Heart left ventricle (tissue), 16 donors: ENCODE data around the gene ABHD16A. TPM values are rescaled to one million over a fixed set of nuclear protein-coding genes. Genes with fewer than 3 reads are reported as not detected.

Experiments used
- ATAC-seq, 4 donors: fragments of 200-7000 bp; cut with Tn5 transposase; one replicate each; pipeline ENCODE4 v1.9.1; 2020 to 2022; ENCODE audit warnings: moderate library complexity in 4 of 4, mild to moderate bottlenecking in 3 of 4, moderate number of reproducible peaks in 1 of 4
- DNase-seq, 5 donors: peaks; one replicate each; pipeline ENCODE4 v3.0.0-alpha.2; 2020
- H3K27ac ChIP-seq, 12 donors: fragments of 200-600 bp; sonication (generic) in 4 of 12; one replicate each; pipeline versions ENCODE4 v1.5.0 to v1.8.0; 2016 to 2022; ENCODE audit warnings: mild to moderate bottlenecking in 2 of 12
- H3K27me3 ChIP-seq, 9 donors: fragments of 200-600 bp; sonication (generic) in 2 of 9; one replicate each; pipeline versions ENCODE4 v1.5.1 to v1.8.0; 2016 to 2022; ENCODE audit warnings: mild to moderate bottlenecking in 3 of 9
- H3K36me3 ChIP-seq, 9 donors: fragments of 200-600 bp; sonication (generic) in 2 of 9; one replicate each; pipeline versions ENCODE4 v1.5.0 to v1.8.0; 2018 to 2022; ENCODE audit warnings: mild to moderate bottlenecking in 2 of 9
- H3K4me1 ChIP-seq, 12 donors: fragments of 200-600 bp; sonication (generic) in 4 of 12; one replicate each; pipeline versions ENCODE4 v1.5.0 to v1.8.0; 2016 to 2022; ENCODE audit warnings: mild to moderate bottlenecking in 3 of 12
- H3K4me3 ChIP-seq, 12 donors: fragments of 200-600 bp; sonication (generic) in 4 of 12; one replicate each; pipeline versions ENCODE4 v1.5.0 to v1.8.0; 2017 to 2022; ENCODE audit warnings: mild to moderate bottlenecking in 9 of 12, moderate library complexity in 4 of 12
- H3K9me3 ChIP-seq, 12 donors: fragments of 200-600 bp; sonication (generic) in 4 of 12; one replicate each; pipeline versions ENCODE4 v1.5.0 to v1.8.0; 2016 to 2022; ENCODE audit warnings: mild to moderate bottlenecking in 1 of 12
- POLR2A ChIP-seq, 2 donors: fragments of 450-650 bp; IDR thresholded peaks; one replicate each; pipeline ENCODE4 v1.6.1; 2017; ENCODE audit warnings: antibody characterized with exemption in 2 of 2, mild to moderate bottlenecking in 2 of 2, moderate library complexity in 2 of 2
- WGBS, 4 donors: extraction: QIAGEN DNeasy Blood & Tissue Kit in 2 of 4; methylation state at CpG; one replicate each; pipeline versions ENCODE4 v1.1.5 to v1.1.7; 2013 to 2018; 5-methylcytosine and 5-hydroxymethylcytosine counted together
- intact Hi-C, 10 donors: fragments of 100-400 bp; cut with DNase I; formaldehyde crosslinking; loops; one replicate each; pipeline versions ENCODE4 v1.11.1 to v1.14.2; 2022
- polyA plus RNA-seq, 2 donors: library from polyadenylated mRNA; stranded (reverse); fragments of 200-250 nt; gene quantifications; one replicate each; pipeline ENCODE4 v1.2.3, GENCODE V29; 2013
- total RNA-seq, 9 donors: library from RNA; depleted of rRNA in 2 of 9; stranded (reverse); fragments of >200 nt in 2 of 9; fragmentation: NEBNext Ultra II Directional in 3 of 9; extraction: Animal tissue kit (Norgen Biotek cat#: 25700) in 3 of 9; gene quantifications; one replicate each; pipeline versions ENCODE4 v1.1.0 to v1.2.4, GENCODE V29; 2016 to 2023
- TF ChIP-seq, protein P1 (sequence below), 12 donors: fragments of 200-600 bp; sonication (generic) in 4 of 12; IDR thresholded peaks; one replicate each; pipeline versions ENCODE4 v1.5.0 to v1.8.0; 2018 to 2022; ENCODE audit warnings: antibody characterized with exemption in 12 of 12, mild to moderate bottlenecking in 5 of 12
- donor health status: ischemic (EF 13 %, LVEDD 7.1; RV severe dilation, severe dysfunction).
- donor health status: healthy with polysubstance abuse.
- donor health status: DM: no; HTN: yes; CAD: no.
- donor health status: DM: no; HTN: no; CAD: no.
- donor health status: ischemic (EF 25% LVEDD 6.9; RV normal size, moderate dysfunction).
- donor health status: ischemic (EF 25% LVEDD 5.7; RV mildly dilated, moderate dysfunction).
- donor health status: healthy.
- donor health status: DM: yes; HTN: yes; CAD: no.
- donor health status: ischemic (EF 35%, LVEDD 5.7; RV mildly dilated, moderate dysfunction).
- donor health status: nonischemic (EF 11% LVEDD 7.7; RV severe dilation, severe dysfunction).
- donor health status: DM: yes; HTN: yes; CAD: no.
- donor health status: PGD.
- donor health status: ischemic (EF 29% LVEDD 5.4; RV normal size, mild dysfunction).
- donor health status: nonischemic (EF 23%, LVEDD 6.1; RV moderate dilation, normal function).

ABHD16A gene
- total and polyA plus RNA-seq, 11 donors: 16.5 to 54.7 (median 27.4) TPM

DNA sequence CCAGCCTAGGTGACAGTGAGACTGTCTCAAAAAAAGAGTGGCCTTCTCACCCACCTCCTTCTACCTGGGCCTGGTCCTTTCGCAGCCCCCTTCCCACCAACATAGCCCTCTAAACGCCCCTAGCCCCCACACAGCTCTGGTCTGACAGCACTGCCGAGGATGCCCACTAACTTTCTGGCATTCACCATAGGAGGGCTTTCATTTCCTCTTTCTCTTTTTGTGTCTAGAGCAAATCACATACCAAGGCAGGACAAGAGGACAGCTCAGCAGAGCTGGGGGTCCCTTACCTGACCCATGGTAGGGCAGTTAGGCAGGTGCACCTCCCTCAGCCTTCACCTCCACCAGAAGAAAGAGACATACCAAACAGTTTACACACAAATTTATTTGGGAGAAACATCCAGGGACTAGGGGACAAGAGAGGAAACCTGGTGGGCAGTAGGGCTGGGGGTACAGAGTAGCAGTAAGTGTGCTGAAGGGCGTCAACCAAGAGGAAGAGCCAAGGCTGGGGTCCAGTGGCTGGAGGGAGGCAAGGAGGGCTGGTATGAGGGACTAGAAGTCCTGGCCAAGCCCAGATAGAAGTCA, 26.7 kb downstream of the ABHD16A start:
- no peak for ATAC-seq
- WGBS, 4 donors: 81 to 90% (median 84%) methylated on average over 4 of the region's 4 CpGs

DNA sequence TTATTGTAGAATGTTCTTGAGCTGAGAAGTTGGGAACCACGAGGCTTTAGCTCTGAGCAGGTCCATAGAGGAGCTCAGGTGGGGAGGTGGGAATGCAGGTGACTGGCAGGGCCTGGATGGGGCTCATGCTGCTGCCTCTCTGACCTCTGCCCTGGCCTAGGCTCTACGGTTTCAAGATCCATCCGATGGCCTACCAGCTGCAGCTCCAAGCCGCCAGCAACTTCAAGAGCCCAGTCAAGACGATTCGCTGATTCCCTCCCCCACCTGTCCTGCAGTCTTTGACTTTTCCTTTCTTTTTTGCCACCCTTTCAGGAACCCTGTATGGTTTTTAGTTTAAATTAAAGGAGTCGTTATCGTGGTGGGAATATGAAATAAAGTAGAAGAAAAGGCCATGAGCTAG, 33.4 kb downstream of the ABHD16A start, which contains the start of gene LY6G5B:
TSS of gene LY6G5B (plus strand) at position 301 of the 400 bp plus-strand sequence. CDS start 975 bp downstream, outside the sequence.
- no peak for DNase-seq
- H3K36me3 ChIP-seq: peaks cover 7 to 73% (median 69%) of the 10 kb centered on the region in 9 donors
- H3K9me3 ChIP-seq: no peaks in the 10 kb centered on the region
- H3K4me3 ChIP-seq: no peak within 1 kb of the TSS
- ATAC-seq: no peak
- WGBS, 4 donors: 84 to 95% (median 88%) methylated on average over 8 of the region's 8 CpGs
- H3K27ac ChIP-seq: no peak within 1 kb of the TSS
- TF ChIP-seq POLR2A (IDR thresholded peaks at IDR 0.05): no peak
- TF ChIP-seq, protein P1, sequence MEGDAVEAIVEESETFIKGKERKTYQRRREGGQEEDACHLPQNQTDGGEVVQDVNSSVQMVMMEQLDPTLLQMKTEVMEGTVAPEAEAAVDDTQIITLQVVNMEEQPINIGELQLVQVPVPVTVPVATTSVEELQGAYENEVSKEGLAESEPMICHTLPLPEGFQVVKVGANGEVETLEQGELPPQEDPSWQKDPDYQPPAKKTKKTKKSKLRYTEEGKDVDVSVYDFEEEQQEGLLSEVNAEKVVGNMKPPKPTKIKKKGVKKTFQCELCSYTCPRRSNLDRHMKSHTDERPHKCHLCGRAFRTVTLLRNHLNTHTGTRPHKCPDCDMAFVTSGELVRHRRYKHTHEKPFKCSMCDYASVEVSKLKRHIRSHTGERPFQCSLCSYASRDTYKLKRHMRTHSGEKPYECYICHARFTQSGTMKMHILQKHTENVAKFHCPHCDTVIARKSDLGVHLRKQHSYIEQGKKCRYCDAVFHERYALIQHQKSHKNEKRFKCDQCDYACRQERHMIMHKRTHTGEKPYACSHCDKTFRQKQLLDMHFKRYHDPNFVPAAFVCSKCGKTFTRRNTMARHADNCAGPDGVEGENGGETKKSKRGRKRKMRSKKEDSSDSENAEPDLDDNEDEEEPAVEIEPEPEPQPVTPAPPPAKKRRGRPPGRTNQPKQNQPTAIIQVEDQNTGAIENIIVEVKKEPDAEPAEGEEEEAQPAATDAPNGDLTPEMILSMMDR (IDR thresholded peaks at IDR 0.05): no peak
- intact Hi-C loops: loop anchor here in 3 of 10 donors (5.0 to 10.0 kb wide), 3 partner anchors 163 to 505 kb away; partner anchors contain the start of genes AGPAT1 (in 2 of the 3), RNF5 (in 2 of the 3), NELFE (in 1 of the 3) and SKIC2 (in 1 of the 3)
- peaks cover 0 to 28% (median 14%) of the 10 kb centered on the region in 12 donors for H3K4me1 ChIP-seq
- H3K27me3 ChIP-seq: no peaks in the 10 kb centered on the region

More for the DNA sequence above, 26.7 kb downstream of the ABHD16A start:
- Histone ChIP-seq H3K27ac (no peak overlapping the region), H3K4me3 (no peak overlapping the region), H3K36me3 (peaks cover 0 to 37% (median 23%) of the 10 kb centered on the region in 9 donors), H3K9me3 (no peaks in the 10 kb centered on the region), H3K27me3 (no peaks in the 10 kb centered on the region), H3K4me1 (peaks cover 0 to 14% (median 11%) of the 10 kb centered on the region in 12 donors)
- intact Hi-C loops: loop anchor here in 1 of 10 donors (5.0 kb wide), 1 partner anchor 201 kb away; the partner anchor contains the start of gene SLC44A4
- no peak for DNase-seq
- TF ChIP-seq POLR2A (IDR thresholded peaks at IDR 0.05): no peak
- TF ChIP-seq, protein P1 (IDR thresholded peaks at IDR 0.05): no peak

DNA sequence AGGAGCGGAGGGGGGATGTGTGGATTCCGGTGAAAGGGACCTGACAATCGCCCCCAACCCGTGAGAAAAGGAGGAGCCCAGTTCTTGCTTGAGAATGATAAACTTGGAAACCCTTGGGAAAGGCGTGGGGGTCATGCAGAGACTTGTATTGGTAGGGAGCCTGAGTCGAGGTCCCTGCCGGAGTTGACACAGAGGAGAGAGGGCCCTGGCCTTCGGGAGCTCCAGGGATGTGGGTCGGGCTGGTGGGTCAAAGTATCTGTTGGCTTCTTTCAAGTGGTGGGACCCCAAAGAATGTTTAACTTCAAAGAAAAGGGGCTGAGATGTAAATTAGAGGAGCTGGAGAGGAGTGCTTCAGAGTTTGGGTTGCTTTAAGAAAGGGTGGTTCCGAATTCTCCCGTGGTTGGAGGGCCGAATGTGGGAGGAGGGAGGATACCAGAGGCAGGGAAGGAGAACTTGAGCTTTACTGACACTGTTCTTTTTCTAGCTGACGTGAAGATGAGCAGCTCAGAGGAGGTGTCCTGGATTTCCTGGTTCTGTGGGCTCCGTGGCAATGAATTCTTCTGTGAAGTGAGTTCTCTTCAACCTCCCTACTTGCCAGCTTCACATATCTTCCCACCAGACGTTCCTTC, 36.7 kb downstream of the ABHD16A start:
- DNase-seq: no peak
- intact Hi-C loops: loop anchor here in 3 of 10 donors (5.0 to 10.0 kb wide), 3 partner anchors 166 to 508 kb away; partner anchors contain the start of genes AGPAT1 (in 2 of the 3), RNF5 (in 2 of the 3), NELFE (in 1 of the 3) and SKIC2 (in 1 of the 3)
- H3K9me3 ChIP-seq: no peaks in the 10 kb centered on the region
- WGBS, 4 donors: 2 to 4% (median 3%) methylated on average over 15 of the region's 15 CpGs
- no peak for ATAC-seq
- H3K27me3 ChIP-seq: no peaks in the 10 kb centered on the region
- H3K36me3 ChIP-seq: peaks cover 7 to 72% (median 65%) of the 10 kb centered on the region in 9 donors
- peaks cover 9 to 53% (median 32%) of the 10 kb centered on the region in 12 donors for H3K4me1 ChIP-seq
- peak overlapping the region; percentile 83 to 97 (median 94) for H3K27ac ChIP-seq
- TF ChIP-seq, protein P1 (IDR thresholded peaks at IDR 0.05): no peak
- no peak for TF ChIP-seq POLR2A (IDR thresholded peaks at IDR 0.05)
- H3K4me3 ChIP-seq: peak overlapping the region; percentile 64 to 95 (median 83)
